ENCODE measurements around the gene NUP85.
"Not testable (repeated sequence)": the region's sequence is repeated elsewhere in the genome, so short reads cannot be mapped to it uniquely, and the experiment has no call there.

NUP85 gene

DNA sequence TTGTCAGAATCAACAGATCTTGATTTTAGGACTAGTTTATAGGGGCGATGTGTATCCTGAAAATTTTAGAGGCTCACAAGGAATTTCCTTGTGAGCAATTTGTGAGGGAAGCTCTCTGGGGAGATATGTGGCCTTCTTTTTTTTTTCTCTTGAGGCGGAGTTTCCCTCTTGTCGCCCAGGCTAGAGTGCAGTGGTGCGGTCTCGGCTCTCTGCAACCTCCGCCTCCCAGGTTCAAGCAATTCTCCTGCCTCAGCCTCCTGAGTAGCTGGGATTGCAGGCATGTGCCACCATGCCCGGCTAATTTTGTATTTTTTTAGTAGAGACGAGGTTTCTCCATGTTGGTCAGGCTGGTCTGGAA, 1.6 kb downstream of the NUP85 start:
- DNase-seq, result not testable (repeated sequence)

DNA sequence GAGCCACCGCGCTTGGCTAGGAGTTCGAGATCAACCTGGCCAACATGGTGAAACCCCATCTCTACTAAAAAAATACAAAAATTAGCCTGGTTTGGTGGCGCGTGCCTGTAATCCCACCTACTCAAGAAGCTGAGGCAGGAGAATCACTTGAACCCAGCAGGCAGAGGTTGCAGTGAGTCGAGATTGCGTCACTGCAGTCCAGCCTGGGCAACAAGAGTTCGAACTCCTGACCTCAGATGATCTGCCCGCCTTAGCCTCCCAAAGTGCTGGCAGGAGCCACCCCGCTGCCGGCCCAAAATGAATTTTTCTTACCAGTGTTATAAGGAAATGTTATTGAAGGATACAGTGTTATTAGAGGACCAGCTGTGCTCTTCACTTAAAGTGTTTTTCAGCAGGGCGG, 2.3 kb downstream of the NUP85 start:
- no peak for DNase-seq

DNA sequence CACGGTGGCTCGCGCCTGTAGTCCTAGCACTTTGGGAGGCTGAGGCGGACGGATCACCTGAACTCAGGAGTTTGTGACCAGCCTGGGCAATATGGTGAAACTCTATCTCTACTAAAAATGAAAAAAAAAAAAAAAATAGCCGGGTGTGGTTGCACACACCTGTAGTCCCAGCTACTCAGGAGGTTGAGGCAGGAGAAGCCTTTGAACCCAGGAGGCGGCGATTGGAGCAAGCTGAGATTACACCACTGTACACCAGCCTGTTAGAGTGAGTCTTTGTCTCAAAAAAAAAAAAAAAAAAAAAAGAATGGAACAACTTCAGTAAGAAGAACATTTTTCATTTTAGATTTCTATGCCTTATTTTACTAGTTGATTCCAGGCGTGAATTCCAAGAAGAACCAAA, 2.7 kb downstream of the NUP85 start:
- DNase-seq, result no peak

DNA sequence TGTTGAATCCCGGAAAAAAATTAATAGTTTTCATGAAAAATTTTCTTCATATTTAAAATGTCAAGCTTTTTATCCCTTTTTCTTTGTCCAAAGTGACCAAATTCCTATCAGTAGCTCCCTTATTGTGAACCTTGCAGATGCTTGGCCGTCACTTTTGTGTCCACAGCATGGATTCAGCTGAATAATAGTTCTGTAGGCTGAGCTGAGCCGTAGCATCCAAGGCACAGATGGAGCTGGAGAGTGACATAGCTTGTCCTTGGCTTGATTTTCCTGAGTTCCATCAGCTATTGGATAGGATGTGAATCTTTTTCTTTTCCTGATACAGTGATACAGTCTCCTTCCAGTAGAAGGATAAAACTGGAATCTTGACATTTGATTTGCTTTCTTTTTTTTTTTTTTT, 3.6 kb downstream of the NUP85 start:
- no peak for DNase-seq

DNA sequence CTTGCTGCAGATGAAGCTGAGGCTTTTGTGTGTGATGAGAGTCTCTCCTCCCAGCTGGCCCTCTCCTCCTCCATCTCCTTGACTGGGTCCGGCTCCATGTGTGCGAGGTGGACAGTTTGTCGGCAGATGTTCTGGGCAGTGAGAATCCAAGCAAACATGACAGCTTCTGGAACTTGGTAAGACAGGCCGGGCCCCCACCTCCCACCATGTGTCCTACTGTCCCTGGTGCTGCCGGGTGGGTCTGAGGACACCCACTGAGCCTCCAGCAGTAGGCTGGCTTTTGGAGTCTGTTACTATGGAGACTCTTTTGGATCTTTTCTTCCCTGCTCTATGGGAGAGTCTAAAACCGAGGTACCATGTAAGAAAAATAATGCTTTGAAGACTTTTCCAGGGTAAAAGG, 12.7 kb downstream of the NUP85 start:
- no peak for DNase-seq

DNA sequence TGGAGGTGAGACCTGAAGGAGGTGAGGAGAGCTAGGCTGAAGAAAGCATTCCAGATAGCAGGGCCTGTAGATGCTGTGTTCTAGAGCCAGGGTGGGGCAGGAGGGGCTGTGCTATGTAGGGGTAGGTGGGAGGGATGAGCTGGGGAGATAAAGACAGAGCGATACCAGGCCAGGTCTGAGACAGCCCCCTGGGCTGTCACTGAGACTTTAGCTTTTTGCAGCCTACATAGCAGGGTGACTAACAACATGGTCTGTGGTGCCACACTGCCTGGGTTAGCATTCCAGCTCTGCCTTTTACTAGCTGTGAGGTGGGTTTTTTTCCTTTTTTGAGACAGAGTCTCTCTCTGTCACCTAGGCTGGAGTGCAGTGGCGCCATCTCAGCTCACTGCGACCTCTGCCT, 14.3 kb downstream of the NUP85 start:
- no peak for DNase-seq

DNA sequence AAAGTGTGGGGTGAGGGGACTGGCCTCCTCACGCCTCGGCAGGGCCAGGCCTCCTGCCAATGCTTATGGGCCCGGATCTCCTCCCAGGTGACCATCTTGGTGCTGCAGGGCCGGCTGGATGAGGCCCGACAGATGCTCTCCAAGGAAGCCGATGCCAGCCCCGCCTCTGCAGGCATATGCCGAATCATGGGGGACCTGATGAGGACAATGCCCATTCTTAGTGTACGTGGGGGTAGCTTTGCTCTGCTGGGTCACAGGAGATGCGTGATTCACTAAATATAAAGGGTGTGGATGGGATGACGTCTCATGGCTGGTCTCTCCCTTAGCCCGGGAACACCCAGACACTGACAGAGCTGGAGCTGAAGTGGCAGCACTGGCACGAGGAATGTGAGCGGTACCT, 19.5 kb downstream of the NUP85 start:
- no peak for DNase-seq

DNA sequence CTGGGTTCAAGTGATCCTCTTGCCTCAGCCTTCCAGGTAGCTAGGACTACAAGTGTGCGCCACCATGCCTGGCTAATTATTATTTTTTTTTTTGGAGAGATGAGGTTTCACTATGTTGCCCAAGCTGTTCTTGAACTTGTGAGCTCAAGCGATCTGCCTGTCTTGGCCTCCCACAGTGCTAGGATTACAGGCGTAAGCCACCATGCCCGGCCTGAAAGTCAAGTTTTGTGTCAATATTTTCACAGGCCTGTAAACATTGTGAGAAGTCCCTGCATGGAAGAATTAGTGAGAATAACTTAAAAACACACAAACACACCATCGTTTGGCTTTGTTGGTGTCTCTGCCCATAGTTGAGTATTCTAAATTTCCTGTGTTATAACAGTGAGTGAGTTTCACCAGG, 22.2 kb downstream of the NUP85 start:
- DNase-seq, result no peak

DNA sequence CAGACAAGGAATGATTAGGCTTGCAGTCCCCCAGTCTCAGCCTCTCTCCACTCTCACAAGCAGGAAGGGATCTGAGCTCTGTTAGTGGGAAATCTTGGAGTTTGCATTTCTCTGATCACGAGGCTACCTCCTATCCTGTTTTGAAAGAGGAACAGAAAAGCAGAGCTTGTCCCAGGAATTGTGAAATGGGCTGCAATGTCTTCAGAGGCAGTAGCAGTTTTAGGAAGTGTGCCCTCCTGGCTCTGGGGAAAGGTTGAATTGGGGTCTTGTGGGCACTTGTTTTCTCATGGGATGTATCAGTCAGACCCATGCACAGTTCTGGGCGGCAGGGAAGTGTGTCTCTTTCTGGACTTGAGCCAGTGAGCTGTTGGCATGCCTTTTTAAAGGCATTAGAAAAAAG, 22.8 kb downstream of the NUP85 start:
- DNase-seq, result peak; percentile 85 to 92 (median 90)

DNA sequence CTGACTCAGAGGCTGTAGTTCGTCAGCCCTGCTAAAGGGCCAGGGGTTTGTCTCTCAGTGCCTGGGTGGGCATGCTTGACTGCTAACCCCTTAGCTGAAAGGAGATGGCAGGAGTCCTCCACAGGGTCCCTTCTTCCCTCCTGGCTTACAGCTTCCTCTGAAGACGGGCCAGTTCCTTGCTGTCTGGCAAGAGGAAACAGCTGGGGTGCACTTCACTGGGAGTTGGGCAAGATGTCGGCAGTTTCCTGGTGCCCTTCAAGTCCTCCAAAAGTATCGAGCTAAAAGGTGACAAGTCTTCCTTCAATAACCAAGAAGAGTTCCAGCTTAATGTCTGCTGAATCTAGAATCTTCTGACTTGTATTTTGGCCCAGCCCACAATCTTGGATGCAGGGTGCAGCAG, 23.4 kb downstream of the NUP85 start:
- peak; percentile 49 to 64 (median 51) for DNase-seq

DNA sequence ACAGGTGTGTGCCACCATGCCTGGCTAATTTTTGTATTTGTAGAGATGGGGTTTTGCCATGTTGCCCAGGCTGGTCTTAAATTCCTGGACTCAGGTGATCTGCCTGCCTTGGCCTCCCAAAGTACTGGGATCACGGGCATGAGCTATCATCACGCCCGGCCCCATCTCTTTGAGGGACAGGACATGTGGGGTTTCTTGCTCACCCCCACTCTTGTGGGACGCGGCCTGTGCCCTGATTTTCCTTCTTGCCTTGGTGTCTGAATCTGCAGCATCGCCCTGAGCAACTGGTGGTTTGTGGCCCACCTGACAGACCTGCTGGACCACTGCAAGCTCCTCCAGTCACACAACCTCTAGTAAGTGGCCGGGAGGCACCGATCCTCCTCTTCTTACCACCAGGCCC, 25.6 kb downstream of the NUP85 start:
- DNase-seq, result no peak

DNA sequence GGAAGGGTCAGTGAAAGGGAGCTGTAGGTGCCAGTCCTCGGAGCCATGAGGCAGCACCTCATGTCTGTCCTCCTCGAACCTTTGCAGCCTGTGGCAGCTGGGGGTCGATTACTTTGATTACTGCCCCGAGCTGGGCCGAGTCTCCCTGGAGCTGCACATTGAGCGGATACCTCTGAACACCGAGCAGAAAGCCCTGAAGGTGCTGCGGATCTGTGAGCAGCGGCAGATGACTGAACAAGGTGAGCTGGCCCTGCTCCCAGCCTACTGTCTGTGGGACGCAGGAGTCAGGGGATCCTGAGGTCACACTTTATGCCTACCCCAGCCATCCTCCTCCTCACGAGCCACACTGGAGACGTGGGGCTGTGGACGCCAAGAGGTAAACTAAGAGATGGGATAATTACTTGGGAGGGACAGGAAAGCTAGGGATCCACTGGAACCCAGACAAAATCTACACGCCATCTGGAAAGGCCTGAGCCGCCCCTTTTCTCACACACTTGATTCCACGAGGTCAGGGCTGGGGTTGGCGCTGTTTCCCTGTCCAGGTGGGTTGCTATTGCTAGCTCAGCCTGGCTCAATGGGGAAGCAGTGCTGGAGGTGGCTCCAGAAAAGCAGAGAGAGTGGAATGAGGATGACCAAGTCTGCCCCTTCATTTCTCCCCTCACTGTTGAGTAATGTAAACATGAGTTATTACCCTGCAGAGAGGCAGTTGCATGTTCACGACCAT, 26.4 kb downstream of the NUP85 start:
- no peak for DNase-seq

DNA sequence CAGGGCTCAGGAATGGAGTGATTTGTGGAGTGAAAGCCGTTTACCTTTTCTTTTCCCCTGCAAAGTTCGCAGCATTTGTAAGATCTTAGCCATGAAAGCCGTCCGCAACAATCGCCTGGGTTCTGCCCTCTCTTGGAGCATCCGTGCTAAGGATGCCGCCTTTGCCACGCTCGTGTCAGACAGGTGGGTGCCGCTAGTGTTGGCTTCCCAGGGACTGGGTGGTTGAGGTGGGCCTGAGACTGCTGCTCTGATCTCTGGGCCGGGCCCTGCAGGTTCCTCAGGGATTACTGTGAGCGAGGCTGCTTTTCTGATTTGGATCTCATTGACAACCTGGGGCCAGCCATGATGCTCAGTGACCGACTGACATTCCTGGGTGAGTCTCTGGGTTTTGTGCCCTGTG, 27.3 kb downstream of the NUP85 start:
- no peak for DNase-seq

DNA sequence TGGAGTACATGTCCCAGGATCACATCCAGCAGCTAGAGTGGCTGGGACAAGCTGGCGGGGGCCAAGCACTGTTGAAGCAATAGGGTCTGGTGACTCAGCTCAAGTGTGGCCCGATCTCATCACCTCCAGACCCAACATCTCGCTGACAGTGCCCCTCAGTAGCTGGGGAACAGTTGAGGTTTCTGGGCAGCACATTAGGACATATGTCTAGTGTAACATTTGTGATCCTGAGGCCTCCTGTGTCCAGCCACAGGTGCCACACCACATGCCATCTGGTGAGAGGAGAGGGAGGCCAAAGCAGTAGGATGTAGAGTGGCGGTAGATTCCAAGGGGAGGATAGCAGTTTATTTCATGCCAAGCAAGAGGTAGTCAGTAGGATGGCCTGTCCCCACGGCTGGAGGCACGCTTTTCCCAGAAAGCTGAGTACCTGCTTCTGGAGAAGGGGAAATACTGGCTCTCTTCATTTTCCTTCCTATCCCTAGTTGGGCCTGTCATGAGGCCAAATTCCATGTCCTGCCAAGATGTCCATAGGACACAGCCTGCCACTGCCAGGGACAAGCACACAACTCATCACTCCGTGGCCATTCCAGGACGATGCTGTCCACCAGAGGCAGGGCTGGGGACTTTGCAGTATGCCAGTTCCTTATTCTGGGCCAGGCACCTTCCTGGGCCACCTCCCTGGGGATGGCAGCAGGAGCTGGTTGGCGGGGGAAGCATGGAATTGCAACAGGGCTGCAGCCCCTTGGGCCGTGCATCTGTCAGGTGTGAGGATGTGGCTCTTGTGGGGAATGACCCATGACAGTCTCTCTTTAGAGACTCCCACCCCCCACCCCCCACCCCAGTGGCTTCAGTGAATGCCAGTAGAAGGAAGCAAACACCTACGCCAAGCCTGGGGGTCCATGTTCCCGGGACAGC, 31.9 kb downstream of the NUP85 start:
- DNase-seq, result no peak

DNA sequence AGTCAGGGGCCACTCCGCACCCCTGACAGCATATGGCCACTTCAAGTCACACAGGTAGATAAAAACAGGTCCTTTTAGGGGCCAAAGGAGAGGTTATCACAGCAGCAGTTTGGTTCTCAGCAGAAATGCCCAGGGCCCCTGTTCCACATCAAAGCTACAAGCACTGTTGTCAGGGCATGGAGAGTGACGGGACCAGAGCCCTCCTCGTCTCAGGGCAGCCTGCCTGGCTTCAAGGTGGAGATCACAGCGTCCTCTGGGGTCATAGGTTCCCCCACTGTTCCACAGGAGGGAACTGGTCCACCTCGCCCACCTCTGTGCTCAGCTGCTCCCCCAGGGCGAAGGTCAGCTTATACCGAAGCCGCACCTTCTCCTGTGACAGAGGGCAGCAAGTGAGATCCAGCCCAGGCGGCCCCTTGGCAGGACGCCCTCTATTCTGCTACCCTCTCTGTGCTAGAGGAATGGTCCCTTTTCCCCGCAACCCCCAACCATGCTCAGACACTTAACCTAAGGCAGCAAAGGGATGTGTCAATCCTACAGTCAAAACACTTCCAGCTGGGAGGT, 32.6 kb downstream of the NUP85 start:
- DNase-seq, result no peak

DNA sequence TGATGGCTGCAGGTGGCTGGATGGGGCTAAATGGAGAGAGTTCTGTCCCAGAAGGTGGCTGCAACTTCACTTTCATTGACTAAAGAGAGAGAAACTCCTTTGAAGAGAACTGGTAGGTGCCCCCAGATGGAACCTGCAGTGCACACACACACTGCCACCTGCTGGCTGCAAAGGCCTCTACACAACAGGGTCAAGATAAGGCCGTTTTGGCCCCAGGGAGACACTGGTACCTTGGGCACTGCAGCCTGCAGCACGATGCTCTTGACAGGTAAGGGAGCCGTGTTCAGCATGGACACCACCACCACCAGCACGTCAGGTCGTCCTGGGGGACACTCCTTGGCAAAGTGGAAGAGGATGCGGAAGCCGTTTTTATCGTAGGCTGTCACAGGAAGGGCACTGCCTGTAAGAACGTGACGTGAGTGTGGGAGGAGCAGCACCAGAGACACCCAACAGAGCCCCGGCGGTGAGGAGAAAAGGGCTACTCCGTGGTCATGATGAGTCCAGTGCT, 33.3 kb downstream of the NUP85 start:
- peak; percentile 74 to 79 (median 78) for DNase-seq

DNA sequence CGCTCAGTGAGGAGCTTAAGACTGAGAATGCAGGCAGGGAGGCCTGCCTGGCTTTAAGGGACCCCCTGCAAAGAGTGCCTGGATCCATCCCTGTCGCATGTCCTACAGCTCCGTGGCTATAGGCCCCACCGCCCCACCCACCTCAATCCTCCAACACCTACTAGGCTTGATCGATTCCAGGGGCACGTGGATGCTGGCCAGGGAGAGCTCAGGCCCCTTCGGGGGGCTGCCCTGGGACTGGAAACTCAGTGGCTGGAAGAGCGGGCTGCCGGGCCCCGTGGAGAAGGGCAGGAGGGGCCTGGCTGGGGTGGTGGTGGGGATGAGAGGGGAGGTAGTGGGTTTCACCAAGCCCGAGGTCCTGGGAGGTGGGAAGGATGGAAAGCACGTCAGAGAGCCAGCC, 33.7 kb downstream of the NUP85 start:
- no peak for DNase-seq

DNA sequence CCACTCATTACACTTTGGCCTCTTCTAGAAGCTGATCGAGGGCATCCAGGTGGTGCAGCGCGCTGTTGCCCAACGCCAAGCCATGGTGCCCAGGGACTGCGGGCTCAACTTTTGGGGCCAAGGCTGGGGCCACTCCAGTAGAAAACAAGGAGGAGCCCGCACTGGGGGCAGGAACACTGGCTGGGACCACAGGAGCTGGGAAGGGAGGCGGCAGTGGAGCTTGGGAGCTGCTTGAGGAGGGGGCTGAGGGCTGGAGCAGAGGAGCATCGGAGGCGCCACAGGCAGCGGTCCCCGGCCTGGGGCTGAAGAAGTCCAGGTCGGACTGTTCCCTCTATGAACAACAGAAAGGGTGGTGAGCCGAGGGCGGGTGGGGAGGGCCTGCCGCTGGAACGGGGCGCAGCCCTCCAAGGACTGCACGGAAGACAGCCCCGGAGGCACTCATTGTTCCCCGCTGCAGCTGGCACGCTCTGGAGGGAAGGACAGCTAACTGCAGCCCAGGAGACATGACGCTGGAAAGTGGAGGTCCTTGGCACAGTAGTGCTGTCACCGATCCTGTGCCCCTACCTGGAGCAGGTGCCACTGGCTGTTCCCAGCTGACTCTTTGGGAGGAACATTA, 34.4 kb downstream of the NUP85 start:
- no peak for DNase-seq

DNA sequence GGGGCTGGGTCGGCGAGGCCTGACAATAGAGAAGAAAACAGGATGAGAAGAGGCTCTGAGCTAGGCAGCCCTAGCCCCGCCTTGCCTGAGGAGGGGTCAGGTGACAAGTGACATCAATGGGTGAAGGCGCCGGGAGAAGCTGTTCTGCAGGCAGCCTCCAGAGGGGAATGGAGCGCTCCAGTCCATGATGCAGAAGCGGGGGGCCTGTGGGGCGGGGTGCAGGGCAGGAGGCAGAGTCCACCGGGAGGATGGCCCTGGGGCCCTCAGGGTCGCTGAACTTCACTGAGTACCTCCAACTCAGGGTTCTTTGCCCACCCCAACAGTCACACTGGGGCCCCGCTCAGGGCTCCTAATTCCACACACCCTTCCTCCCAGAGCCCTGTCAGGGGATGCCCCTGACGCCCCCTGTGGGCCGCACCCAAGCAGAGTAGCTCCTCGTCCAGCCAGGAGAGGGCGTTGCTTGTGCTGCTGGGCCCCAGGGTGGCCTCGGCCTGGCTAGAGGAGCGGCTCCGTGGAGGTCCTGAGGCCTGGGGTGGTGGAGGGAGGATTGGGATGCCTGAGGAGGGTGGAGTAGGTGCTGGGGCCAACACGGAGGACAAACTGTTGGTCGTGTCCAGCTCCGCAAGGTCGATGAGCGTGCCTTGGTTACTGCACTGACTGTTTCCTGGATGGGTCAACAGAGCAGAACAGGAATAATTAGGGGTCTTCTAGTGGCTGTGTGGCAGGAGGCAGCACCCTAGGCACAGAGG, 35.1 kb downstream of the NUP85 start:
- DNase-seq, result peak; percentile 46 to 67 (median 57)

DNA sequence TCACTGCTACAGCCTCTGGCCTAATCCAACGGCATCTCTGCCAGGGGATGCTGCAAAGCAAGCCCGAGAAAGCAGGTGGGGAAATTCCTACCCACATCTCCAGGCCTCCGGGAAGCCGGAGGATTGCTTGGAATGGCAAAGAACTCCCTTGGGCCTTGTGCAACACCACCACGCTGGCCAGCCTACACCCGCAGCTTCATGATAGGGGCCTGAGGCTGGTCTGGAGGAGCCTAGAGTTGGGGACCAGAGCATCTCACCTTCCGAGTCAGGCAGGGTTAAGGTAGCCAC, 35.6 kb downstream of the NUP85 start:
- no peak for DNase-seq

DNA sequence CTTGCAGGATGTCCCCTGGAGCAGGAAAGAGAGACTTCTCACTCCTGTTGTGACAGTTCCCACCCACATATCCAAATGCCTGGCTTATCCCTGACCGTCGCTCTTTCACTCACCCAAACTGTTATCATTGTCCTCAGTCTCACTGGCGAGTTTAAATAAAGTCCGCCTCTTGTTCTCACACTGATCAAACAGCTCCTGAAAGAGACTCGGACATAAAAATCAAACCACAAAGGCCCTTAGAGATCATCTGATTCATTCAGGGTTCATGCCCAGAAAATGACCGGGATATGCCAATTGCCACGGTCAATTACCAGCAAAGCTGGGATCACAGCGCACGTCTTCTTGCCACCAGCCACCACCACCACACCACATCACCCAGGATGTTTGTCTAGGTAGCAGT, 36.0 kb downstream of the NUP85 start:
- DNase-seq, result no peak

DNA sequence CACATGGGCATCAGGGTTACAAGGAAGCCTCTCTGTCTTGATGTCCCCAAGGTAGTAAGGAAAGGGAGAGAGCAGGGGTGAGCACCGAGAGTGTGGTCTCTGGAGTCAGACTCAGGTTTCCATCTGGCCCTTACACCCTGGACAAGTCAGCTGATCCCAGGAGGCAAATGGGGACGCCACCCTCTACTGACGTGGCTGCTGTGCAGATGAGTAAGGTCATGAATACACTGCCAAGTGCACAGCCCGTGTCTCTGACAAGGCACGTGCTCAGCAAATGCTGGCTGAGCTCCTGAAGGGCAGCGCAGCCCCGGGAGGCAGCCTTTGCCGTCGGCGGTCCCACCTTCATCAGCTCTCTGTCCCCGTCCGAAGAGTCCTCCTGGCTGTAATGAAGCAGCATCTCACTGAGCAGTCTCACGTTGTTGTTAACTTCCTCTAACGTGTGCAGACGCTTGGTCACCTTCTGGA, 36.5 kb downstream of the NUP85 start:
- DNase-seq, result no peak
